LHCN-M2 (cell line): ENCODE data around the gene NFIL3. TPM values are rescaled to one million over a fixed set of nuclear protein-coding genes. Genes with fewer than 3 reads are reported as not detected.
"Not testable (repeated sequence)": the region's sequence is repeated elsewhere in the genome, so short reads cannot be mapped to it uniquely, and the experiment has no call there.

Source experiments
- DNase-seq: peaks from one replicate; pipeline ENCODE4 v3.0.0-alpha.2; 2012; ENCODE audit warnings: low read depth
- polyA plus RNA-seq: library from polyadenylated mRNA; unstranded; fragments of >200 nt; gene quantifications from one replicate; pipeline ENCODE4 v1.2.1, GENCODE V29; 2012; ENCODE audit warnings: missing spikeins
- total RNA-seq: library from RNA; depleted of rRNA; stranded (reverse); fragments of >200 nt; gene quantifications from 2 replicates; pipeline ENCODE4 v1.2.3, GENCODE V29; 2014; rRNA removed

NFIL3 gene
- 10.3 and 13.3 TPM in 2 replicates for total RNA-seq
- polyA plus RNA-seq: 9.8 TPM

- DNase-seq: peak; percentile 72
Measured at GRCh38 chr9:91423785-91424402, at the start of gene NFIL3. Gene NFIL3 (minus strand): TSS chr9:91423832. CDS start chr9:91410734, 13,098 bp downstream.

- not testable (repeated sequence) for DNase-seq
Measured at GRCh38 chr9:91471524-91471923, 47.9 kb upstream of the NFIL3 start.

- DNase-seq: peak; percentile 43
Measured at GRCh38 chr9:91465420-91465819, 41.8 kb upstream of the NFIL3 start.

GRCh38 chr9:91458906-91459305 lies 35.3 kb upstream of the NFIL3 start:
- DNase-seq: no peak

- DNase-seq: no peak
Measured at GRCh38 chr9:91452844-91453243, 29.2 kb upstream of the NFIL3 start.

GRCh38 chr9:91451431-91452270 lies 28.0 kb upstream of the NFIL3 start:
- DNase-seq: peak; percentile 36

- DNase-seq: no peak
Measured at GRCh38 chr9:91445135-91445534, 21.5 kb upstream of the NFIL3 start.

- no peak for DNase-seq
Measured at GRCh38 chr9:91443994-91444392, 20.4 kb upstream of the NFIL3 start.

- no peak for DNase-seq
Measured at GRCh38 chr9:91443321-91443993, 19.8 kb upstream of the NFIL3 start.

GRCh38 chr9:91436841-91437240 lies 13.2 kb upstream of the NFIL3 start:
- no peak for DNase-seq

- DNase-seq: peak; percentile 92
Measured at GRCh38 chr9:91433180-91433579, 9.5 kb upstream of the NFIL3 start.

- no peak for DNase-seq
Measured at GRCh38 chr9:91431485-91431884, 7.9 kb upstream of the NFIL3 start.

- DNase-seq: no peak
Measured at GRCh38 chr9:91429501-91429900, 5.9 kb upstream of the NFIL3 start.

- DNase-seq: peak; percentile 61
Measured at GRCh38 chr9:91428927-91429351, 5.3 kb upstream of the NFIL3 start.

GRCh38 chr9:91428436-91428835 lies 4.8 kb upstream of the NFIL3 start:
- DNase-seq: peak; percentile 20

GRCh38 chr9:91427873-91428272 lies 4.2 kb upstream of the NFIL3 start:
- peak; percentile 69 for DNase-seq

- peak; percentile 62 for DNase-seq
Measured at GRCh38 chr9:91426123-91426745, 2.6 kb upstream of the NFIL3 start.

GRCh38 chr9:91425271-91425670 lies 1.6 kb upstream of the NFIL3 start:
- no peak for DNase-seq

- DNase-seq: peak; percentile 65
Measured at GRCh38 chr9:91424403-91425176, 958 bp upstream of the NFIL3 start.

- peak; percentile 74 for DNase-seq
Measured at GRCh38 chr9:91422758-91423711, 597 bp downstream of the NFIL3 start.
